ENCODE data around the gene PLA2G4B. TPM values are rescaled to one million over a fixed set of nuclear protein-coding genes. Genes with fewer than 3 reads are reported as not detected.

The PLA2G4B gene
- total RNA-seq, 1 donor from 2014 or later, result 13.9 TPM

GRCh38 chr15:41798607-41799487 lies 39.8 kb upstream of the PLA2G4B start:
- Histone ChIP-seq H3K4me1 (peaks cover 0 to 6% of the 10 kb centered on the region in 2 donors), H3K9me3 (no peaks in the 10 kb centered on the region), H3K27ac (no peak overlapping the region), H3K36me3 (peaks cover 8 to 18% of the 10 kb centered on the region in 2 donors), H3K4me3 (no peak overlapping the region), H3K27me3 (no peaks in the 10 kb centered on the region)
- TF ChIP-seq CTCF (IDR thresholded peaks at IDR 0.05), result no peak
- intact Hi-C loops (cut with DNase I), result no loop called here
- DNase-seq (ENCODE audit: low spot score in 2 of 2), result no peak

- Histone ChIP-seq H3K4me1 (peaks cover 0 to 7% of the 10 kb centered on the region in 2 donors), H3K27ac (no peak overlapping the region), H3K27me3 (no peaks in the 10 kb centered on the region), H3K36me3 (peaks cover 8 to 18% of the 10 kb centered on the region in 2 donors), H3K4me3 (no peak overlapping the region), H3K9me3 (no peaks in the 10 kb centered on the region)
- no peak for TF ChIP-seq CTCF (IDR thresholded peaks at IDR 0.05)
- no peak for DNase-seq (ENCODE audit: low spot score in 2 of 2)
- intact Hi-C loops (cut with DNase I), result no loop called here
These were observed 39.2 kb upstream of the PLA2G4B start for GRCh38 chr15:41799488-41799805.

DNA sequence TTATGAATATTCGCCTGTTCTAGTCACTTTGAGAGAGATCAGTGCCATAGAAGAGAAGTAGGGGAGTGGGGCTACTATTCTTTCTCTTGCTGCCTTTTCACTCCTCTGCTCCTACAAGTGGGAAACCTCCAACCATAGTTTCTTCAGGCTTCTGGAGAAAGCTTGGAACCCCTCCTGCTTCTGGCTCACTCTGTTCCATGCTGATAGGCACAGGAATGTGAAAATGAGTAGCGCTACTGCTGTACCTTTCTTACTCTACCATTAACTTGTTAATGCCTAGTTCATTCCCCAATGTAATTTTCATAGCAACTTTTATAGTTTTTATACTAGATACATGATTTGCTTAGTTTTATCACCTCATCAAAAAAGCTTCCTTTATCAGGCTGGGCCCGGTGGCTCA lies 37.5 kb upstream of the PLA2G4B start:
- peaks cover 0 to 17% of the 10 kb centered on the region in 2 donors for H3K4me1 ChIP-seq
- TF ChIP-seq CTCF (IDR thresholded peaks at IDR 0.05), result no peak
- H3K9me3 ChIP-seq, result no peaks in the 10 kb centered on the region
- intact Hi-C loops (cut with DNase I), result no loop called here
- H3K27me3 ChIP-seq, result no peaks in the 10 kb centered on the region
- no peak overlapping the region for H3K4me3 ChIP-seq
- no peak overlapping the region for H3K27ac ChIP-seq
- peaks cover 8 to 18% of the 10 kb centered on the region in 2 donors for H3K36me3 ChIP-seq
- no peak for DNase-seq (ENCODE audit: low spot score in 2 of 2)

DNA sequence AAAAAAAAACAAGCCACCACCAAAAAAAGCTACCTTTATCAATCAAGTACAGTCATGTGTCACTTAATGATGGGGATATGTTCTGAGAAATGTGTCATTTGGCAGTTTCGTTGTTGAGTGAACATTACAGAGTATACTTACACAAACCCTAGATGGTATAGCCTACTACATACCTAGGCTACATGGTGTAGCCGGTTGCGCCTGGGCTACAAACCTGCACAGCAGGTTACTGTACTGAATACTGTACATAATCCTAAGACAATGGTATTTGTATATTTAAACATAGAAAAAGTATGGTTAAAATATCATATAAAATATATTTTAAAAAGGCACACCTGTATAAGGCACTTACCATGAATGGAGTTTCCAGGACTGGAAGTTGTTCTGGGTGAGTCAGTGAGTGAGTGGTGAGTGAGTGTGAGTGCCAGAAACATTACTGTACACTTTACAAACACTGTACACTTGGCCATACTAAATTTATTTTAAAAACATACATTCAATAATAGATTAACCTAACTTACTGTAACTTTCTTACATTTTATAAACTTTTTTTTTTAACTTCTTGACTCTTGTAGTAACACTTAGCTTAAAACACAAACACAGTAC lies 36.7 kb upstream of the PLA2G4B start:
- no peaks in the 10 kb centered on the region for H3K9me3 ChIP-seq
- peaks cover 0 to 16% of the 10 kb centered on the region in 2 donors for H3K4me1 ChIP-seq
- H3K36me3 ChIP-seq, result peaks cover 8 to 18% of the 10 kb centered on the region in 2 donors
- no peak for TF ChIP-seq CTCF (IDR thresholded peaks at IDR 0.05)
- no peak for DNase-seq (ENCODE audit: low spot score in 2 of 2)
- no peaks in the 10 kb centered on the region for H3K27me3 ChIP-seq
- no peak overlapping the region for H3K27ac ChIP-seq
- intact Hi-C loops (cut with DNase I), result no loop called here
- H3K4me3 ChIP-seq, result no peak overlapping the region

DNA sequence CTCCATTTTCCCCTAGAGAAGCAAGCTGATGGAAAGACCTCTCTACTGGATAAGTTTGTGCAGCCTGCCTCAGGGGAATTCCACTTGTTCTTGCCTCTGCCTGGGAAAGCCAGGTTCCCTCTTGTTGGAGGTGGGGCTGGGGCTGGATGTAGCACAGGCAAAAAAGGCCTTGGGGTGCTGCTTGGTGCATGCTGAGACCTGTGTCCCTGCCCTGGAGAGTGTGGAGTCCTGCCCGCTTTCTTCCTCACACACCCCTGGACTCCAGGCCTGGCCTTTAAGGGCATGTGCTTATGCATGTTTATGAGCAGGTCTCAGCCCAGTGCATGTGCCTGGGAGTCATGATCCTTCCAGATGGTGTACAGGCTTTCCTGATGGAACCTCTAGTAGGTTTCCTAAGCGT lies 34.3 kb upstream of the PLA2G4B start:
- H3K27ac ChIP-seq, result peak overlapping the region; percentile 63 to 64
- no peaks in the 10 kb centered on the region for H3K9me3 ChIP-seq
- intact Hi-C loops (cut with DNase I), result no loop called here
- peaks cover 8 to 18% of the 10 kb centered on the region in 2 donors for H3K36me3 ChIP-seq
- H3K27me3 ChIP-seq, result no peaks in the 10 kb centered on the region
- H3K4me3 ChIP-seq, result no peak overlapping the region
- DNase-seq (ENCODE audit: low spot score in 2 of 2), result no peak
- H3K4me1 ChIP-seq, result peaks cover 0 to 12% of the 10 kb centered on the region in 2 donors
- TF ChIP-seq CTCF (IDR thresholded peaks at IDR 0.05), result no peak

Data from ascending aorta (tissue), 2 donors.